Natural killer cell (primary cell): Measurements from ENCODE around the gene TBXA2R. TPM values are rescaled to one million over a fixed set of nuclear protein-coding genes. Genes with fewer than 3 reads are reported as not detected.
"Not testable (repeated sequence)": the region's sequence is repeated elsewhere in the genome, so short reads cannot be mapped to it uniquely, and the experiment has no call there.

Source experiments
- ATAC-seq, 3 donors: fragments of 150-1000 bp in 2 of 3; fragments of 200-7000 bp in 1 of 3; cut with Tn5 transposase; 1 replicate in 1 of 3; 2 replicates in 2 of 3; pipeline ENCODE4 v1.10.0; 2021; ENCODE audit warnings: mild to moderate bottlenecking in 2 of 3, moderate library complexity in 2 of 3
- DNase-seq, 2 donors: peaks; one replicate each; pipeline versions ENCODE4 v3.0.0 to v3.0.0-alpha.2; 2013 to 2021; ENCODE audit warnings: mixed read lengths in 1 of 2
- H3K27ac ChIP-seq: one replicate; pipeline ENCODE4 v1.5.1; 2013; ENCODE audit warnings: mild to moderate bottlenecking, low read length
- H3K27me3 ChIP-seq: one replicate; pipeline ENCODE4 v1.6.1; 2013; ENCODE audit warnings: low read length; ENCODE audit not compliant: control insufficient read depth, insufficient read depth
- H3K36me3 ChIP-seq: one replicate; pipeline ENCODE4 v1.6.1; 2013; ENCODE audit warnings: low read length; ENCODE audit not compliant: control insufficient read depth, insufficient read depth
- H3K4me1 ChIP-seq: one replicate; pipeline ENCODE4 v1.6.1; 2013; ENCODE audit warnings: low read length; ENCODE audit not compliant: control insufficient read depth, insufficient read depth
- H3K4me3 ChIP-seq: one replicate; pipeline ENCODE4 v1.5.1; 2013; ENCODE audit warnings: low read length
- H3K9me3 ChIP-seq: one replicate; pipeline ENCODE4 v1.6.1; 2013; ENCODE audit warnings: low read length; ENCODE audit not compliant: control insufficient read depth, insufficient read depth
- H3K27ac Mint-ChIP-seq, 2 donors: one replicate each; pipeline ENCODE4 v1.8.0; 2022; ENCODE audit warnings: mild to moderate bottlenecking in 2 of 2, mixed read lengths in 2 of 2, moderate library complexity in 1 of 2
- H3K27me3 Mint-ChIP-seq, 2 donors: one replicate each; pipeline ENCODE4 v1.8.0; 2022; ENCODE audit warnings: low read depth in 2 of 2, mixed read lengths in 2 of 2
- H3K36me3 Mint-ChIP-seq: one replicate; pipeline ENCODE4 v1.8.0; 2022; ENCODE audit warnings: mixed read lengths
- H3K4me1 Mint-ChIP-seq, 2 donors: one replicate each; pipeline ENCODE4 v1.8.0; 2022; ENCODE audit warnings: mixed read lengths in 2 of 2
- H3K4me3 Mint-ChIP-seq: one replicate; pipeline ENCODE4 v1.8.0; 2022; ENCODE audit warnings: mild to moderate bottlenecking, moderate library complexity, mixed read lengths
- H3K9me3 Mint-ChIP-seq, 2 donors: one replicate each; pipeline ENCODE4 v1.8.0; 2022; ENCODE audit warnings: mixed read lengths in 2 of 2
- CTCF ChIP-seq: fragments of 200-600 bp; IDR thresholded peaks from one replicate; pipeline ENCODE4 v1.8.0; 2022; ENCODE audit warnings: antibody characterized with exemption
- WGBS: methylation state at CpG from one replicate; pipeline ENCODE4 v1.1.7; 2013; ENCODE audit warnings: missing lambda C conversion rate; ENCODE audit not compliant: insufficient coverage; 5-methylcytosine and 5-hydroxymethylcytosine counted together
- intact Hi-C: fragments of 100-400 bp; cut with micrococcal nuclease; formaldehyde crosslinking; loops from one replicate; pipeline ENCODE4 v1.14.2; 2022
- total RNA-seq, 4 donors: library from RNA; stranded (reverse); fragments of 120-200 nt in 1 of 4; gene quantifications; one replicate each; pipeline versions ENCODE4 v1.2.3 to v1.2.4, GENCODE V29; 2013 to 2022

TBXA2R gene
- total RNA-seq, 3 donors from 2014 or later (not counting 1 experiment from before 2014, with no cell fraction given): 1.4 to 2.1 (median 2.1) TPM

- no peaks in the 10 kb centered on the region for H3K36me3 Mint-ChIP-seq
- no peak for TF ChIP-seq CTCF
- H3K9me3 Mint-ChIP-seq: no peaks in the 10 kb centered on the region
- peak overlapping the region in 1 of 2 donors; percentile 3 for H3K27ac Mint-ChIP-seq
- no peak overlapping the region for H3K27ac ChIP-seq
- H3K9me3 ChIP-seq: no peaks in the 10 kb centered on the region
- intact Hi-C loops: no loop called here
- no peak overlapping the region for H3K4me3 ChIP-seq
- H3K4me3 Mint-ChIP-seq: no peak overlapping the region
- H3K4me1 ChIP-seq: no peaks in the 10 kb centered on the region
- ATAC-seq: no peak
- peaks cover 0 to 6% of the 10 kb centered on the region in 2 donors for H3K4me1 Mint-ChIP-seq
- H3K27me3 ChIP-seq: no peaks in the 10 kb centered on the region
- 95% methylated on average over 50 of the region's 50 CpGs for WGBS
- DNase-seq: no peak
- no peaks in the 10 kb centered on the region for H3K27me3 Mint-ChIP-seq
- H3K36me3 ChIP-seq: peaks cover 7% of the 10 kb centered on the region
Observed at GRCh38 chr19:3632739-3633558, 26.3 kb upstream of the TBXA2R start.

- Mint-ChIP-seq H3K9me3 (no peaks in the 10 kb centered on the region), H3K4me3 (no peak overlapping the region), H3K27ac (no peak overlapping the region), H3K27me3 (no peaks in the 10 kb centered on the region), H3K36me3 (no peaks in the 10 kb centered on the region), H3K4me1 (peaks cover 2 to 8% of the 10 kb centered on the region in 2 donors)
- Histone ChIP-seq H3K27me3 (no peaks in the 10 kb centered on the region), H3K4me3 (no peak overlapping the region), H3K9me3 (no peaks in the 10 kb centered on the region), H3K4me1 (peaks cover 5% of the 10 kb centered on the region), H3K36me3 (peaks cover 5% of the 10 kb centered on the region), H3K27ac (no peak overlapping the region)
- no peak for DNase-seq
- WGBS: 92% methylated on average over 16 of the region's 16 CpGs
- no peak for TF ChIP-seq CTCF
- no peak for ATAC-seq
- intact Hi-C loops: no loop called here
Observed at GRCh38 chr19:3632098-3632497, 25.4 kb upstream of the TBXA2R start.

- H3K27ac Mint-ChIP-seq: no peak overlapping the region
- H3K4me1 ChIP-seq: peaks cover 8% of the 10 kb centered on the region
- no peaks in the 10 kb centered on the region for H3K9me3 ChIP-seq
- DNase-seq (no peak), ATAC-seq (no peak)
- no peak overlapping the region for H3K27ac ChIP-seq
- H3K36me3 Mint-ChIP-seq: no peaks in the 10 kb centered on the region
- H3K4me3 ChIP-seq: no peak overlapping the region
- peaks cover 10 to 16% of the 10 kb centered on the region in 2 donors for H3K4me1 Mint-ChIP-seq
- no peaks in the 10 kb centered on the region for H3K9me3 Mint-ChIP-seq
- WGBS: 94% methylated on average over 43 of the region's 43 CpGs
- H3K27me3 ChIP-seq: no peaks in the 10 kb centered on the region
- H3K36me3 ChIP-seq: peaks cover 5% of the 10 kb centered on the region
- TF ChIP-seq CTCF: no peak
- H3K27me3 Mint-ChIP-seq: no peaks in the 10 kb centered on the region
- intact Hi-C loops: no loop called here
- no peak overlapping the region for H3K4me3 Mint-ChIP-seq
Observed at GRCh38 chr19:3631053-3631861, 24.6 kb upstream of the TBXA2R start.

- H3K27ac ChIP-seq, H3K27ac Mint-ChIP-seq, H3K27me3 ChIP-seq, H3K9me3 Mint-ChIP-seq, DNase-seq, H3K4me3 Mint-ChIP-seq, intact Hi-C loops, H3K36me3 Mint-ChIP-seq, H3K36me3 ChIP-seq, H3K9me3 ChIP-seq, H3K4me3 ChIP-seq, H3K27me3 Mint-ChIP-seq, ATAC-seq: not testable (repeated sequence)
- peaks cover 27% of the 10 kb centered on the region for H3K4me1 ChIP-seq
- 89% methylated on average over 9 of the region's 9 CpGs for WGBS
- peaks cover 17 to 24% of the 10 kb centered on the region in 2 donors for H3K4me1 Mint-ChIP-seq
Observed at GRCh38 chr19:3628766-3629165, 22.1 kb upstream of the TBXA2R start.
